GM18508 (cell line): ENCODE measurements around the gene FAM234A.
"Not testable (repeated sequence)": the region's sequence is repeated elsewhere in the genome, so short reads cannot be mapped to it uniquely, and the experiment has no call there.

Experiments
- ATAC-seq: cut with Tn5 transposase; IDR thresholded peaks from one replicate; pipeline ENCODE4 v1.9.1; 2021; ENCODE audit warnings: moderate number of reproducible peaks; ENCODE audit not compliant: insufficient read depth, unreplicated experiment

Gene FAM234A

GRCh38 chr16:229731-230281, 4.8 kb upstream of the FAM234A start:
- no peak for ATAC-seq

GRCh38 chr16:230351-230750, 4.3 kb upstream of the FAM234A start:
- ATAC-seq = not testable (repeated sequence)

- no peak for ATAC-seq
Measured at GRCh38 chr16:230949-231348, 3.7 kb upstream of the FAM234A start.

- ATAC-seq = no peak
Measured at GRCh38 chr16:239948-240277, 5.3 kb downstream of the FAM234A start.

GRCh38 chr16:240559-240958, 5.9 kb downstream of the FAM234A start:
- no peak for ATAC-seq

GRCh38 chr16:242281-242680, 7.7 kb downstream of the FAM234A start:
- ATAC-seq = no peak

- ATAC-seq = no peak
Measured at GRCh38 chr16:243348-243747, 8.7 kb downstream of the FAM234A start.

GRCh38 chr16:245105-245504, 10.5 kb downstream of the FAM234A start:
- ATAC-seq = no peak

- no peak for ATAC-seq
Measured at GRCh38 chr16:247027-247426, 12.4 kb downstream of the FAM234A start.

GRCh38 chr16:249431-249830, 14.8 kb downstream of the FAM234A start:
- ATAC-seq = no peak

GRCh38 chr16:252366-253337, 18.0 kb downstream of the FAM234A start:
- ATAC-seq = no peak

GRCh38 chr16:253833-254232, 19.2 kb downstream of the FAM234A start:
- no peak for ATAC-seq

- ATAC-seq = no peak
Measured at GRCh38 chr16:254461-254860, 19.8 kb downstream of the FAM234A start.

GRCh38 chr16:255183-255582, 20.6 kb downstream of the FAM234A start:
- no peak for ATAC-seq

- ATAC-seq = not testable (repeated sequence)
Measured at GRCh38 chr16:258091-258490, 23.5 kb downstream of the FAM234A start.

GRCh38 chr16:259226-259625, 24.6 kb downstream of the FAM234A start:
- ATAC-seq = no peak

- no peak for ATAC-seq
Measured at GRCh38 chr16:259814-260253, 25.2 kb downstream of the FAM234A start.

GRCh38 chr16:260326-260725, 25.7 kb downstream of the FAM234A start:
- no peak for ATAC-seq

- no peak for ATAC-seq
Measured at GRCh38 chr16:261031-261691, 26.5 kb downstream of the FAM234A start.

GRCh38 chr16:262121-262745, 27.6 kb downstream of the FAM234A start:
- no peak for ATAC-seq
